SH-SY5Y (cell line): ENCODE measurements around the gene RPS15.

Experiments
- GATA2 ChIP-seq: IDR thresholded peaks from 2 replicates; pipeline ENCODE4 v1.6.1; 2011; ENCODE audit warnings: mild to moderate bottlenecking, low read depth, low read length
- GATA3 ChIP-seq: IDR thresholded peaks from 2 replicates; pipeline ENCODE4 v1.6.1; 2011; ENCODE audit warnings: low read depth, mild to moderate bottlenecking, low read length, moderate library complexity

GRCh38 chr19:1475751-1476437, 37.7 kb downstream of the RPS15 start:
- TF ChIP-seq GATA2 (no peak), GATA3 (no peak)
